Esophagus squamous epithelium (tissue), 4 donors: ENCODE results near the gene SNED1.

Experiments used
- POLR2A ChIP-seq, 4 donors: fragments of 450-650 bp; IDR thresholded peaks; one replicate each; pipeline ENCODE4 v1.6.1; 2017; ENCODE audit warnings: antibody characterized with exemption in 4 of 4, mild to moderate bottlenecking in 4 of 4, moderate library complexity in 3 of 4
- TF ChIP-seq, protein P1 (sequence below), 6 experiments: fragments of 450-650 bp in 4 of 6; fragments of 200-600 bp in 2 of 6; sonication (generic) in 2 of 6; IDR thresholded peaks; one replicate each; pipeline ENCODE4 v1.5.1; 2016 to 2019; ENCODE audit warnings: antibody characterized with exemption in 6 of 6, mild to moderate bottlenecking in 4 of 6, moderate library complexity in 4 of 6

DNA sequence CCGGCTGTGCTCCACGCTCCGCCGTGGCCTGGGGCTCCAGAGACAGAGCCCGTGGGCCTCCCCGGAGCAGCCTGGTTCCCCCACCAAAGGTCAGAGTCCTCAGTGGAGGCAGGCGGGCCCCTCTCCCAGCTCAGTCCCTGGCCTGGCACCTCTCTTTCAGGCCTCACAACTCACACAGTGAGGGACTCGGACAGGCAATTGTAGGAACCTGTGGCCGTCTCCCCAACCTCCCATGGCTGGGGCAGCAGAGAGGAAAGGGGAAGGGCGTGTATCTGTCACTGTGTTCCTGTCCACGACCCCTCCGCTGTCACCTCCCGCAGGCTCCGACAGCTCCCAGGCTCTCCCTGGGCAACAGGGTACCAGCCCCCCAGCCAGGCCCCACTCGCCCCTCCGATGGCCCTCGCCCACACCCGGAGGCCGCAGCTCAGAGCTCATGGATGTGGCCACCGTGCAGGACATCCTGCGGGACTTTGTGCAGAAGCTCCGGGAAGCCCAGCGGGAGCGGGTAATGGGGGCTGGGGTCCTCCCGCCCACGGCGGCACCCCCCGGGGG is 32.4 kb upstream of the SNED1 start:
- TF ChIP-seq, protein P1, sequence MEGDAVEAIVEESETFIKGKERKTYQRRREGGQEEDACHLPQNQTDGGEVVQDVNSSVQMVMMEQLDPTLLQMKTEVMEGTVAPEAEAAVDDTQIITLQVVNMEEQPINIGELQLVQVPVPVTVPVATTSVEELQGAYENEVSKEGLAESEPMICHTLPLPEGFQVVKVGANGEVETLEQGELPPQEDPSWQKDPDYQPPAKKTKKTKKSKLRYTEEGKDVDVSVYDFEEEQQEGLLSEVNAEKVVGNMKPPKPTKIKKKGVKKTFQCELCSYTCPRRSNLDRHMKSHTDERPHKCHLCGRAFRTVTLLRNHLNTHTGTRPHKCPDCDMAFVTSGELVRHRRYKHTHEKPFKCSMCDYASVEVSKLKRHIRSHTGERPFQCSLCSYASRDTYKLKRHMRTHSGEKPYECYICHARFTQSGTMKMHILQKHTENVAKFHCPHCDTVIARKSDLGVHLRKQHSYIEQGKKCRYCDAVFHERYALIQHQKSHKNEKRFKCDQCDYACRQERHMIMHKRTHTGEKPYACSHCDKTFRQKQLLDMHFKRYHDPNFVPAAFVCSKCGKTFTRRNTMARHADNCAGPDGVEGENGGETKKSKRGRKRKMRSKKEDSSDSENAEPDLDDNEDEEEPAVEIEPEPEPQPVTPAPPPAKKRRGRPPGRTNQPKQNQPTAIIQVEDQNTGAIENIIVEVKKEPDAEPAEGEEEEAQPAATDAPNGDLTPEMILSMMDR (IDR thresholded peaks at IDR 0.05) = no peak
- TF ChIP-seq POLR2A (IDR thresholded peaks at IDR 0.05) = no peak
